Astrocyte (in vitro differentiated cells and primary cell): ENCODE data around the gene TSC22D1. TPM values are rescaled to one million over a fixed set of nuclear protein-coding genes. Genes with fewer than 3 reads are reported as not detected.

ENCODE experiments used
- DNase-seq: peaks from one replicate; pipeline ENCODE4 v3.0.0-alpha.2; 2010; ENCODE audit warnings: low read depth
- FAIRE-seq: peaks from 2 replicates; lab custom pipeline; 2011; peaks lifted over from hg19 to GRCh38; lab: Jason Lieb, UNC
- H2AFZ ChIP-seq: 2 replicates; pipeline ENCODE4 v1.6.0; 2012; ENCODE audit warnings: low read depth, low read length, inconsistent platforms
- H3K27ac ChIP-seq: 2 replicates; pipeline ENCODE4 v1.5.1; 2011; ENCODE audit warnings: low read depth, low read length, inconsistent platforms
- H3K27me3 ChIP-seq: 2 replicates; pipeline ENCODE4 v1.6.0; 2011; ENCODE audit warnings: low read length, inconsistent platforms; ENCODE audit not compliant: insufficient read depth
- H3K36me3 ChIP-seq: 2 replicates; pipeline ENCODE4 v1.5.1; 2011; ENCODE audit warnings: low read length, inconsistent platforms; ENCODE audit not compliant: insufficient read depth
- H3K4me1 ChIP-seq: 2 replicates; pipeline ENCODE4 v1.5.1; 2011; ENCODE audit warnings: low read length, inconsistent platforms; ENCODE audit not compliant: insufficient read depth
- H3K4me2 ChIP-seq: 2 replicates; pipeline ENCODE4 v1.6.0; 2012; ENCODE audit warnings: low read length, inconsistent platforms
- H3K4me3 ChIP-seq: 2 replicates; pipeline ENCODE4 v1.5.1; 2011; ENCODE audit warnings: low read depth, mild to moderate bottlenecking, low read length, inconsistent platforms; ENCODE audit not compliant: insufficient read depth
- H3K79me2 ChIP-seq: 2 replicates; pipeline ENCODE4 v1.6.0; 2012; ENCODE audit warnings: mild to moderate bottlenecking, low read length, inconsistent platforms; ENCODE audit not compliant: insufficient read depth
- H3K9ac ChIP-seq: 2 replicates; pipeline ENCODE4 v1.6.0; 2012; ENCODE audit warnings: mild to moderate bottlenecking, low read length, inconsistent platforms
- H3K9me3 ChIP-seq: 2 replicates; pipeline ENCODE4 v1.5.1; 2012; ENCODE audit warnings: low read depth, mild to moderate bottlenecking, low read length, inconsistent platforms; ENCODE audit not compliant: insufficient read depth
- H4K20me1 ChIP-seq: 2 replicates; pipeline ENCODE4 v1.6.0; 2012; ENCODE audit warnings: low read length, inconsistent platforms; ENCODE audit not compliant: insufficient read depth
- H3K27ac Mint-ChIP-seq: one replicate; pipeline ENCODE4 v1.8.0; 2021; ENCODE audit warnings: mild to moderate bottlenecking, mixed read lengths; ENCODE audit not compliant: unreplicated experiment
- H3K27me3 Mint-ChIP-seq: one replicate; pipeline ENCODE4 v1.8.0; 2021; ENCODE audit warnings: low read depth, mixed read lengths; ENCODE audit not compliant: unreplicated experiment
- H3K36me3 Mint-ChIP-seq: one replicate; pipeline ENCODE4 v1.8.0; 2021; ENCODE audit warnings: low read depth, mixed read lengths; ENCODE audit not compliant: unreplicated experiment
- H3K4me1 Mint-ChIP-seq: one replicate; pipeline ENCODE4 v1.8.0; 2021; ENCODE audit warnings: low read depth, mixed read lengths; ENCODE audit not compliant: unreplicated experiment
- H3K4me3 Mint-ChIP-seq: one replicate; pipeline ENCODE4 v1.8.0; 2021; ENCODE audit warnings: mild to moderate bottlenecking, moderate library complexity, mixed read lengths; ENCODE audit not compliant: unreplicated experiment
- H3K9me3 Mint-ChIP-seq: one replicate; pipeline ENCODE4 v1.8.0; 2021; ENCODE audit warnings: mild to moderate bottlenecking, mixed read lengths; ENCODE audit not compliant: unreplicated experiment
- EZH2 ChIP-seq: IDR thresholded peaks from 2 replicates; pipeline ENCODE4 v1.6.1; 2012; ENCODE audit warnings: mild to moderate bottlenecking, low read length, inconsistent platforms; ENCODE audit not compliant: insufficient read depth
- total RNA-seq: library from RNA; stranded (reverse); gene quantifications from 2 replicates; pipeline ENCODE4 v1.2.1, GENCODE V29; 2021
- TF ChIP-seq, protein P1 (sequence below): IDR thresholded peaks from 2 replicates; pipeline ENCODE4 v1.5.1; 2011; ENCODE audit warnings: low read depth, mild to moderate bottlenecking, inconsistent platforms, low read length, moderate library complexity; ENCODE audit not compliant: insufficient read depth

TSC22D1 gene
- total RNA-seq, 1 donor from 2014 or later: 96.2 TPM

DNA sequence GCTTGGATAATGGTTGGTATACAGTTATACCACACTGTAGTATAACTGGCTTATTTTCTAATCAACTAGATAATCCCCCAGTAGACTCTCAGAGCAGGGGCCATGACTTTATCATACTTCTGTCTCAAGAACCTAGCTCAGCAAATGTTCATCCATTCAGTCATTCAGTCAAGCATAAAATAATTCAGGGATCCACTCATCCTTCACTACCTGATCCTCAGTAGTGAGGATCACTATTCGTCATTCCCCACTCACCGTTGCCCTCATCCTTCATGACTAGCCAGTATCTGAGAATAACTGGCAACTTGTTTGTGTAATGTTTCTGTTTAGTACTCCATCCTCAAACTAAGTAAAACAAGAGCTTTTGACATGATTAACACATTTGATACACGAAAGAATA lies 77.6 kb downstream of the TSC22D1 start:
- TF ChIP-seq, protein P1, sequence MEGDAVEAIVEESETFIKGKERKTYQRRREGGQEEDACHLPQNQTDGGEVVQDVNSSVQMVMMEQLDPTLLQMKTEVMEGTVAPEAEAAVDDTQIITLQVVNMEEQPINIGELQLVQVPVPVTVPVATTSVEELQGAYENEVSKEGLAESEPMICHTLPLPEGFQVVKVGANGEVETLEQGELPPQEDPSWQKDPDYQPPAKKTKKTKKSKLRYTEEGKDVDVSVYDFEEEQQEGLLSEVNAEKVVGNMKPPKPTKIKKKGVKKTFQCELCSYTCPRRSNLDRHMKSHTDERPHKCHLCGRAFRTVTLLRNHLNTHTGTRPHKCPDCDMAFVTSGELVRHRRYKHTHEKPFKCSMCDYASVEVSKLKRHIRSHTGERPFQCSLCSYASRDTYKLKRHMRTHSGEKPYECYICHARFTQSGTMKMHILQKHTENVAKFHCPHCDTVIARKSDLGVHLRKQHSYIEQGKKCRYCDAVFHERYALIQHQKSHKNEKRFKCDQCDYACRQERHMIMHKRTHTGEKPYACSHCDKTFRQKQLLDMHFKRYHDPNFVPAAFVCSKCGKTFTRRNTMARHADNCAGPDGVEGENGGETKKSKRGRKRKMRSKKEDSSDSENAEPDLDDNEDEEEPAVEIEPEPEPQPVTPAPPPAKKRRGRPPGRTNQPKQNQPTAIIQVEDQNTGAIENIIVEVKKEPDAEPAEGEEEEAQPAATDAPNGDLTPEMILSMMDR: no peak
- TF ChIP-seq EZH2: no peak
- Histone ChIP-seq H3K4me3 (no peak overlapping the region), H3K36me3 (peaks cover 7% of the 10 kb centered on the region), H3K9ac (no peak overlapping the region), H3K27ac (no peak overlapping the region), H3K9me3 (no peaks in the 10 kb centered on the region), H3K4me2 (no peak overlapping the region), H4K20me1 (peaks cover 18% of the 10 kb centered on the region), H3K79me2 (peaks cover 16% of the 10 kb centered on the region), H2AFZ (no peak overlapping the region), H3K4me1 (no peaks in the 10 kb centered on the region), H3K27me3 (no peaks in the 10 kb centered on the region)
- Mint-ChIP-seq H3K9me3 (peaks cover 5% of the 10 kb centered on the region), H3K27ac (no peak overlapping the region), H3K27me3 (no peaks in the 10 kb centered on the region), H3K36me3 (peaks cover 18% of the 10 kb centered on the region), H3K4me3 (no peak overlapping the region), H3K4me1 (peaks cover 2% of the 10 kb centered on the region)
- FAIRE-seq (no peak), DNase-seq (no peak)

DNA sequence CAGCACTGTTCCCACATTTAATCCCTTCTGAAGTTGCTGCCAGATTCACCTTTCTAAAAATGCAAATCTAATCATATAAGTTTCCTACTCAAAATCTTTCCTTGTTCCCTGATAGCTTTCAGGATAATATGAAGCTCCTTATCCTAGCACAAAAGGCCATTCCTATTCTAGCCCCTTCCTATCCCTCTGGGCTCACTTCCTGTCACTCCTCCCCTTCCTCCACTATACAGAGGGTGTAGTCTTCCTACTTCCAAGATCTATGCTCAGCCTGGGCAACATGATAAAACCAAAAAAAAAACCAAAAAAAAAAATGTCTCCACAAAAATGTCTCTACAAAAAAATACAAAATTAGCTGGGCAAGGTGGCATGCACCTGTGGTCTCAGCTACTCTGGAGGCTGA lies 78.3 kb downstream of the TSC22D1 start:
- Mint-ChIP-seq H3K9me3 (peaks cover 5% of the 10 kb centered on the region), H3K4me1 (peaks cover 2% of the 10 kb centered on the region), H3K36me3 (peaks cover 17% of the 10 kb centered on the region), H3K27ac (no peak overlapping the region), H3K4me3 (no peak overlapping the region), H3K27me3 (no peaks in the 10 kb centered on the region)
- TF ChIP-seq, protein P1: no peak
- TF ChIP-seq EZH2: no peak
- H3K27ac ChIP-seq: no peak overlapping the region
- H2AFZ ChIP-seq: no peak overlapping the region
- H3K4me2 ChIP-seq: no peak overlapping the region
- no peak for FAIRE-seq
- no peaks in the 10 kb centered on the region for H3K4me1 ChIP-seq
- DNase-seq: no peak
- H3K27me3 ChIP-seq: no peaks in the 10 kb centered on the region
- H3K9ac ChIP-seq: no peak overlapping the region
- peaks cover 25% of the 10 kb centered on the region for H4K20me1 ChIP-seq
- no peak overlapping the region for H3K4me3 ChIP-seq
- H3K36me3 ChIP-seq: peaks cover 6% of the 10 kb centered on the region
- H3K79me2 ChIP-seq: peaks cover 21% of the 10 kb centered on the region
- no peaks in the 10 kb centered on the region for H3K9me3 ChIP-seq

DNA sequence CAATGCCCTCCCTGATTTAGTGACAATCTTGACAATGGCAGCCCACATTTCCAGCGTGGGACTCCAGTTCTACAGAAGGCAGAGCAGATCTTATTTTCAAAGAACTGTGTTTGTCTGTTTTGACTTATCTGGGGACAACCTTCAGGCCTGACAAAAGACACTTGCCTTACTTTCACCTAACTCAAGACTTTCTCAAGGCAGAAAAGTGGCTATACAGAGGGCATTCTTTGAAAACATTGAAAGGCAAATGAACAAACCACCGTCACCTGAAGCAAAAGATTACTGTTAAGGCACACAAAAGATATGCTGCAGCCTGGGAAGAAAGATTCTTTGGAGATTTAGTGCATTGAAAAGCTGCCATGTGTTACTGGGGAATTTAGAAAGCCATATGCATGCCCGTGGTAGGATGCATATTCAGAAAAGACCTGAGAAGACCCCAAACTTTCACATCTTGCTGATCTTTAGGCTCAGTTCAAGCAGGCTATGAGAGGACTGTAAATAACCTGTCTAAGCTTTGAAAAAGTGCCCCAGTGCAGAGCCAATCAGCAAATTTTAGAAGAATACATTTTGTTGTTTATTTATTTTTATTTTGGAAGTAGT lies 82.8 kb downstream of the TSC22D1 start:
- H3K9me3 Mint-ChIP-seq: peaks cover 5% of the 10 kb centered on the region
- Histone ChIP-seq H3K79me2 (peaks cover 28% of the 10 kb centered on the region), H3K27me3 (no peaks in the 10 kb centered on the region), H2AFZ (no peak overlapping the region), H4K20me1 (peaks cover 29% of the 10 kb centered on the region), H3K9me3 (no peaks in the 10 kb centered on the region), H3K4me2 (no peak overlapping the region), H3K4me3 (no peak overlapping the region), H3K36me3 (no peaks in the 10 kb centered on the region), H3K4me1 (no peaks in the 10 kb centered on the region), H3K9ac (no peak overlapping the region), H3K27ac (no peak overlapping the region)
- H3K36me3 Mint-ChIP-seq: peaks cover 8% of the 10 kb centered on the region
- H3K4me3 Mint-ChIP-seq: no peak overlapping the region
- FAIRE-seq (no peak), DNase-seq (no peak)
- TF ChIP-seq, protein P1: no peak
- no peak for TF ChIP-seq EZH2
- no peaks in the 10 kb centered on the region for H3K4me1 Mint-ChIP-seq
- H3K27ac Mint-ChIP-seq: no peak overlapping the region
- no peaks in the 10 kb centered on the region for H3K27me3 Mint-ChIP-seq
